HG03558 (cell line): ENCODE data around the gene CAND1.

Experiments
- ATAC-seq: cut with Tn5 transposase; IDR thresholded peaks from one replicate; pipeline ENCODE4 v1.9.1; 2021; ENCODE audit warnings: moderate number of reproducible peaks; ENCODE audit not compliant: unreplicated experiment; ENCODE audit errors: extremely low read depth

The CAND1 gene

GRCh38 chr12:67279637-67280036 is 10.5 kb downstream of the CAND1 start:
- ATAC-seq: no peak

- no peak for ATAC-seq
Measured at GRCh38 chr12:67280088-67280487, 10.9 kb downstream of the CAND1 start.

- ATAC-seq: no peak
Measured at GRCh38 chr12:67280572-67280971, 11.4 kb downstream of the CAND1 start.

- ATAC-seq: no peak
Measured at GRCh38 chr12:67284561-67284960, 15.4 kb downstream of the CAND1 start.

- no peak for ATAC-seq
Measured at GRCh38 chr12:67286257-67286656, 17.1 kb downstream of the CAND1 start.

GRCh38 chr12:67287311-67287710 is 18.2 kb downstream of the CAND1 start:
- no peak for ATAC-seq

- ATAC-seq: no peak
Measured at GRCh38 chr12:67288561-67288960, 19.4 kb downstream of the CAND1 start.

GRCh38 chr12:67290378-67290777 is 21.2 kb downstream of the CAND1 start:
- no peak for ATAC-seq

GRCh38 chr12:67299526-67299925 is 30.4 kb downstream of the CAND1 start:
- ATAC-seq: no peak

GRCh38 chr12:67299926-67300325 is 30.8 kb downstream of the CAND1 start:
- no peak for ATAC-seq

GRCh38 chr12:67302162-67302561 is 33.0 kb downstream of the CAND1 start:
- ATAC-seq: no peak

- ATAC-seq: no peak
Measured at GRCh38 chr12:67305544-67305943, 36.4 kb downstream of the CAND1 start.

- ATAC-seq: no peak
Measured at GRCh38 chr12:67306712-67307111, 37.6 kb downstream of the CAND1 start.

- ATAC-seq: no peak
Measured at GRCh38 chr12:67315661-67316060, 46.5 kb downstream of the CAND1 start.

GRCh38 chr12:67318786-67319185 is 49.6 kb downstream of the CAND1 start:
- ATAC-seq: no peak

- no peak for ATAC-seq
Measured at GRCh38 chr12:67319936-67320335, 50.8 kb downstream of the CAND1 start.

- no peak for ATAC-seq
Measured at GRCh38 chr12:67320614-67321295, 51.6 kb downstream of the CAND1 start.

- no peak for ATAC-seq
Measured at GRCh38 chr12:67322580-67322979, 53.4 kb downstream of the CAND1 start.

GRCh38 chr12:67323007-67323406 is 53.8 kb downstream of the CAND1 start:
- ATAC-seq: no peak

GRCh38 chr12:67326637-67327036 is 57.5 kb downstream of the CAND1 start:
- ATAC-seq: no peak

GRCh38 chr12:67327466-67327865 is 58.3 kb downstream of the CAND1 start:
- ATAC-seq: no peak

- ATAC-seq: no peak
Measured at GRCh38 chr12:67331123-67331522, 62.0 kb downstream of the CAND1 start.

GRCh38 chr12:67331828-67332227 is 62.7 kb downstream of the CAND1 start:
- ATAC-seq: no peak
